Left lobe of liver (tissue), 1 donor: ENCODE measurements around the gene MESP2. TPM values are rescaled to one million over a fixed set of nuclear protein-coding genes. Genes with fewer than 3 reads are reported as not detected.

Experiments used
- total RNA-seq: library from RNA; stranded (reverse); gene quantifications from one replicate; pipeline ENCODE4 v1.2.1, GENCODE V29; 2021
- donor health status: DM: no; HTN: yes; CAD: no.

MESP2 gene
- total RNA-seq, 1 donor from 2014 or later = 0.15 TPM

Other genes starting within 250 kb of the MESP2 start
- 0.10 TPM for gene TICRR, start 200.9 kb upstream of the MESP2 start, total RNA-seq
- 1.1 TPM for gene KIF7, start 120.9 kb upstream of the MESP2 start, total RNA-seq
- gene PLIN1, start 97.0 kb upstream of the MESP2 start, total RNA-seq = 38.1 TPM
- gene PEX11A, start 85.6 kb upstream of the MESP2 start, total RNA-seq = 25.8 TPM
- gene WDR93, start 85.5 kb upstream of the MESP2 start, total RNA-seq = not detected
- gene MESP1, start 25.1 kb upstream of the MESP2 start, total RNA-seq = 3.1 TPM
- 383 TPM for gene ANPEP, start 38.5 kb downstream of the MESP2 start, total RNA-seq
- 26.4 TPM for gene AP3S2, start 117.7 kb downstream of the MESP2 start, total RNA-seq
- 6.2 TPM for gene ARPIN, start 136.6 kb downstream of the MESP2 start, total RNA-seq
- gene ZNF710, start 225.0 kb downstream of the MESP2 start, total RNA-seq = 6.7 TPM